ENCODE measurements around the gene BSG. TPM values are rescaled to one million over a fixed set of nuclear protein-coding genes. Genes with fewer than 3 reads are reported as not detected.

The BSG gene
- total and polyA plus RNA-seq, 9 of the 15 experiments (the other 6 are each of a cell fraction or from before 2014, with no cell fraction given) = 4.6 to 495 (median 187) TPM

DNA sequence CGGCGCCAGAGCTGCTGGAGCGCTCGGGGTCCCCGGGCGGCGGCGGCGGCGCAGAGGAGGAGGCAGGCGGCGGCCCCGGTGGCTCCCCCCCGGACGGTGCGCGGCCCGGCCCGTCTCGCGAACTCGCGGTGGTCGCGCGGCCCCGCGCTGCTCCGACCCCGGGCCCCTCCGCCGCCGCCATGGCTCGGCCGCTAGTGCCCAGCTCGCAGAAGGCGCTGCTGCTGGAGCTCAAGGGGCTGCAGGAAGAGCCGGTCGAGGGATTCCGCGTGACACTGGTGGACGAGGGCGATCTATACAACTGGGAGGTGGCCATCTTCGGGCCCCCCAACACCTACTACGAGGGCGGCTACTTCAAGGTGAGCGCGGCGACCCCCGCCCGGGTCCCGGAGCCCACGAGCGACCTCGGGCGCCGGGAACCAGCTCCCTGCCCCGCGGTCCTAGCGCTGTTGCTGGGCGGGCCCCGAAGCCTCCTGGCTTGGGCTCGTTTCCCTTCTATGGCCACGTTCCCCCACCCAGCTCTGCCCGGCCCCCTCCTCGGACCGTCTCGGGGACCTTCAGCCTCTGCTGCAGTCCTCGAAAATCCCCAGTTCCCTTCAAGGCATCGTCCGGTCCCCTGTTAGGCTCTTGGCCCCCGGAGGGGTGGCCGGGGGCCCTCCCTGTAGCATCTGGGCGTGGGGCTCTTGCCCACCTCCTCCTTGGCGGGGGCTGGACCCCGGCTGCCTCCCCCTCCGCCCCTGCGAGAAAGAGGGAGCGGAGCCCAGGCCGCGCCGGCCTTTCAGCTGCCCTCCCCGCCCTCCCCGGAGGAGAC lies 40.4 kb upstream of the BSG start, which contains the start of gene CDC34 (continued):
- TF ChIP-seq, protein P1, sequence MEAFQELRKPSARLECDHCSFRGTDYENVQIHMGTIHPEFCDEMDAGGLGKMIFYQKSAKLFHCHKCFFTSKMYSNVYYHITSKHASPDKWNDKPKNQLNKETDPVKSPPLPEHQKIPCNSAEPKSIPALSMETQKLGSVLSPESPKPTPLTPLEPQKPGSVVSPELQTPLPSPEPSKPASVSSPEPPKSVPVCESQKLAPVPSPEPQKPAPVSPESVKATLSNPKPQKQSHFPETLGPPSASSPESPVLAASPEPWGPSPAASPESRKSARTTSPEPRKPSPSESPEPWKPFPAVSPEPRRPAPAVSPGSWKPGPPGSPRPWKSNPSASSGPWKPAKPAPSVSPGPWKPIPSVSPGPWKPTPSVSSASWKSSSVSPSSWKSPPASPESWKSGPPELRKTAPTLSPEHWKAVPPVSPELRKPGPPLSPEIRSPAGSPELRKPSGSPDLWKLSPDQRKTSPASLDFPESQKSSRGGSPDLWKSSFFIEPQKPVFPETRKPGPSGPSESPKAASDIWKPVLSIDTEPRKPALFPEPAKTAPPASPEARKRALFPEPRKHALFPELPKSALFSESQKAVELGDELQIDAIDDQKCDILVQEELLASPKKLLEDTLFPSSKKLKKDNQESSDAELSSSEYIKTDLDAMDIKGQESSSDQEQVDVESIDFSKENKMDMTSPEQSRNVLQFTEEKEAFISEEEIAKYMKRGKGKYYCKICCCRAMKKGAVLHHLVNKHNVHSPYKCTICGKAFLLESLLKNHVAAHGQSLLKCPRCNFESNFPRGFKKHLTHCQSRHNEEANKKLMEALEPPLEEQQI (IDR thresholded peaks at IDR 0.05) = no peak
- TF ChIP-seq, protein P2, sequence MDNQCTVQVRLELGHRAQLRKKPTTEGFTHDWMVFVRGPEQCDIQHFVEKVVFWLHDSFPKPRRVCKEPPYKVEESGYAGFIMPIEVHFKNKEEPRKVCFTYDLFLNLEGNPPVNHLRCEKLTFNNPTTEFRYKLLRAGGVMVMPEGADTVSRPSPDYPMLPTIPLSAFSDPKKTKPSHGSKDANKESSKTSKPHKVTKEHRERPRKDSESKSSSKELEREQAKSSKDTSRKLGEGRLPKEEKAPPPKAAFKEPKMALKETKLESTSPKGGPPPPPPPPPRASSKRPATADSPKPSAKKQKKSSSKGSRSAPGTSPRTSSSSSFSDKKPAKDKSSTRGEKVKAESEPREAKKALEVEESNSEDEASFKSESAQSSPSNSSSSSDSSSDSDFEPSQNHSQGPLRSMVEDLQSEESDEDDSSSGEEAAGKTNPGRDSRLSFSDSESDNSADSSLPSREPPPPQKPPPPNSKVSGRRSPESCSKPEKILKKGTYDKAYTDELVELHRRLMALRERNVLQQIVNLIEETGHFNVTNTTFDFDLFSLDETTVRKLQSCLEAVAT (IDR thresholded peaks at IDR 0.05) = 0 out of 4 replicates have a peak, but pooled peaks of 1 of the 2 experiments have one; percentile 3
- no peak for TF ChIP-seq NELFE (IDR thresholded peaks at IDR 0.05; ENCODE audit: insufficient read depth, insufficient read length)
- TF ChIP-seq KDM2B (CRISPR knock-in tag; IDR thresholded peaks at IDR 0.05) = no peak
- TF ChIP-seq TEAD1 (CRISPR knock-in tag; IDR thresholded peaks at IDR 0.05) = 0 out of 4 replicates have a peak, but pooled peaks of 1 of the 2 experiments have one; percentile 38
- TF ChIP-seq ERF (CRISPR knock-in tag; IDR thresholded peaks at IDR 0.05) = 0 out of 2 replicates have a peak, but pooled peaks have one; percentile 45
- no peak for TF ChIP-seq ARID1B (IDR thresholded peaks at IDR 0.05)
- TF ChIP-seq RAD21 (CRISPR knock-in tag; conservative IDR thresholded peaks at IDR 0.05 in 1 of 2, IDR thresholded peaks at IDR 0.05 in 1 of 2) = no peak
- no peak for TF ChIP-seq ZNF75A (CRISPR knock-in tag; IDR thresholded peaks at IDR 0.05)
- TF ChIP-seq SMAD4 (CRISPR knock-in tag; conservative IDR thresholded peaks at IDR 0.05) = no peak
- TF ChIP-seq ZNF785 (CRISPR knock-in tag; IDR thresholded peaks at IDR 0.05) = no peak
- no peak for TF ChIP-seq TRIM28 (IDR thresholded peaks at IDR 0.05)
- TF ChIP-seq, protein P3, sequence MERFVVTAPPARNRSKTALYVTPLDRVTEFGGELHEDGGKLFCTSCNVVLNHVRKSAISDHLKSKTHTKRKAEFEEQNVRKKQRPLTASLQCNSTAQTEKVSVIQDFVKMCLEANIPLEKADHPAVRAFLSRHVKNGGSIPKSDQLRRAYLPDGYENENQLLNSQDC (CRISPR knock-in tag; IDR thresholded peaks at IDR 0.05) = no peak
- TF ChIP-seq ZNF699 (CRISPR knock-in tag; IDR thresholded peaks at IDR 0.05; ENCODE audit: insufficient replicate concordance) = no peak
- peak; percentile 26 for TF ChIP-seq TAF1 (IDR thresholded peaks at IDR 0.05; ENCODE audit: control insufficient read depth, extremely low read depth, insufficient read depth, low read length, severe bottlenecking)
- peak; percentile 83; the same call in 1 of the 2 replicates for TF ChIP-seq ZBTB7A (IDR thresholded peaks at IDR 0.05; ENCODE audit: borderline replicate concordance, control insufficient read depth, low read depth, low read length)
- peak; percentile 61 for TF ChIP-seq RBFOX2 (IDR thresholded peaks at IDR 0.05; ENCODE audit: low read depth, low read length)
- peak; percentile 44 for TF ChIP-seq SAP30 (IDR thresholded peaks at IDR 0.05; ENCODE audit: borderline replicate concordance, insufficient read depth, low read depth, low read length, poor library complexity, severe bottlenecking)
- no peak for TF ChIP-seq ESRRA (IDR thresholded peaks at IDR 0.05; ENCODE audit: borderline replicate concordance, low read depth)
